K562 (cell line): ENCODE measurements around the gene ATF1. TPM values are rescaled to one million over a fixed set of nuclear protein-coding genes. Genes with fewer than 3 reads are reported as not detected.

ENCODE experiments used
- ATAC-seq: fragments of 200-7000 bp; cut with Tn5 transposase; 3 replicates; pipeline ENCODE4 v1.9.1; 2020; ENCODE audit warnings: moderate library complexity
- BruUV-seq: library from RNA; stranded (reverse); fragments of 400-500 nt; replicated peaks from 2 replicates; lab custom pipeline; 2021; lab: Mats Ljungman, UMichigan
- CTCF ChIA-PET: fragments of 300-600 bp; formaldehyde crosslinking; extraction: SDS; loops from one replicate; lab custom pipeline; 2021; ENCODE audit warnings: low intra/inter-chr PET ratio; lab: Yijun Ruan, JAX
- POLR2A ChIA-PET: fragments of 300-600, 350-650 bp; sonication (Branson Sonifier 250); formaldehyde crosslinking; extraction: SDS; loops from one replicate; lab custom pipeline; 2021; ENCODE audit warnings: antibody characterized with exemption, inconsistent platforms; lab: Yijun Ruan, JAX
- DNase-seq, 4 experiments: peaks; one replicate each; pipeline versions ENCODE4 v3.0.0 to v3.0.0-alpha.2; 2011 to 2018; ENCODE audit warnings: low spot score in 3 of 4, mixed read lengths in 3 of 4; ENCODE audit errors: extremely low read depth in 1 of 4
- FAIRE-seq: peaks from 2 replicates; lab custom pipeline; 2011; peaks lifted over from hg19 to GRCh38; lab: Jason Lieb, UNC
- H2AFZ ChIP-seq: 2 replicates; pipeline ENCODE4 v1.6.0; 2011; ENCODE audit warnings: low read depth, low read length, control low read depth, inconsistent platforms
- H3K27ac ChIP-seq: fragments of 200-600 bp; 3 replicates; pipeline ENCODE4 v1.8.0; 2011; ENCODE audit warnings: low read depth, mild to moderate bottlenecking, control low read depth, inconsistent platforms, low read length, moderate library complexity, mixed read lengths; ENCODE audit errors: extremely low read depth
- H3K27me3 ChIP-seq, 2 experiments: fragments of 300-600 bp in 1 of 2; 2 replicates in 1 of 2; 3 replicates in 1 of 2; pipeline versions ENCODE4 v1.6.0 to v1.8.0; 2011; ENCODE audit warnings: inconsistent platforms in 2 of 2, low read length in 2 of 2, mild to moderate bottlenecking in 1 of 2, mixed read lengths in 1 of 2, moderate library complexity in 1 of 2; ENCODE audit not compliant: control insufficient read depth in 2 of 2, insufficient read depth in 2 of 2
- H3K36me3 ChIP-seq: fragments of 300-600 bp; 3 replicates; pipeline ENCODE4 v1.8.0; 2011; ENCODE audit warnings: mild to moderate bottlenecking, low read length, inconsistent platforms; ENCODE audit not compliant: control insufficient read depth, insufficient read depth
- H3K4me1 ChIP-seq, 2 experiments: fragments of 200-600 bp in 1 of 2; replicated peaks in 1 of 2; 2 replicates in 1 of 2; 3 replicates in 1 of 2; pipeline versions ENCODE4 v1.5.1 to v1.8.0; 2011; ENCODE audit warnings: inconsistent platforms in 2 of 2, low read length in 2 of 2, mild to moderate bottlenecking in 1 of 2, mixed read lengths in 1 of 2, moderate library complexity in 1 of 2; ENCODE audit not compliant: control insufficient read depth in 2 of 2, insufficient read depth in 2 of 2
- H3K4me2 ChIP-seq: 2 replicates; pipeline ENCODE4 v1.6.1; 2011; ENCODE audit warnings: low read length, control low read depth, inconsistent platforms, mixed read lengths; ENCODE audit not compliant: insufficient read depth
- H3K4me3 ChIP-seq: fragments of 200-600 bp; sonication (generic), shearing (Covaris generic); 2 replicates; pipeline ENCODE4 v1.5.1; 2016; ENCODE audit warnings: control low read depth, inconsistent platforms
- H3K79me2 ChIP-seq: fragments of 200-600 bp; 3 replicates; pipeline ENCODE4 v1.8.0; 2011; ENCODE audit warnings: low read length, inconsistent platforms; ENCODE audit not compliant: control insufficient read depth, insufficient read depth
- H3K9ac ChIP-seq, 2 experiments: 2 replicates each; pipeline versions ENCODE4 v1.6.0 to v1.6.1; 2011; ENCODE audit warnings: low read depth in 2 of 2, low read length in 2 of 2, control low read depth in 1 of 2, inconsistent platforms in 1 of 2, mild to moderate bottlenecking in 1 of 2, mixed read lengths in 1 of 2; ENCODE audit not compliant: insufficient read depth in 1 of 2
- H3K9me1 ChIP-seq: one replicate; pipeline ENCODE4 v1.6.0; 2011; ENCODE audit warnings: inconsistent platforms, mild to moderate bottlenecking, low read length, moderate library complexity; ENCODE audit not compliant: control insufficient read depth, insufficient read depth
- H3K9me3 ChIP-seq: replicated peaks from 2 replicates; pipeline ENCODE4 v1.5.1; 2011; ENCODE audit warnings: low read depth, low read length, inconsistent platforms; ENCODE audit not compliant: control insufficient read depth, insufficient read depth
- H4K20me1 ChIP-seq: replicated peaks from 2 replicates; pipeline ENCODE4 v1.6.1; 2011; ENCODE audit warnings: low read length, inconsistent platforms, mixed read lengths; ENCODE audit not compliant: control insufficient read depth, insufficient read depth
- ATF3 ChIP-seq, 2 experiments: fragments of 450-650 bp in 1 of 2; sonication (generic) in 1 of 2; formaldehyde crosslinking in 1 of 2; IDR thresholded peaks in 1 of 2; conservative IDR thresholded peaks in 1 of 2; 2 replicates each; pipeline versions ENCODE4 v1.6.1 to v1.8.1; 2016 to 2023; ENCODE audit warnings: mild to moderate bottlenecking in 2 of 2, moderate library complexity in 2 of 2, inconsistent platforms in 1 of 2, missing genetic modification reagents in 1 of 2
- DACH1 ChIP-seq: fragments of 450-650 bp; IDR thresholded peaks from 2 replicates; pipeline ENCODE4 v1.6.1; 2018; ENCODE audit not compliant: partially characterized antibody
- JUND ChIP-seq, 2 experiments: IDR thresholded peaks; 2 replicates in 1 of 2; 3 replicates in 1 of 2; pipeline ENCODE4 v1.6.1; 2011; ENCODE audit warnings: borderline replicate concordance in 2 of 2, low read depth in 2 of 2, low read length in 2 of 2, improper control_type of control experiment in 1 of 2, missing biosample characterization in 1 of 2, missing genetic modification characterization in 1 of 2, missing genetic modification reagents in 1 of 2
- MEIS2 ChIP-seq: fragments of 450-650 bp; IDR thresholded peaks from 2 replicates; pipeline ENCODE4 v1.6.1; 2014; ENCODE audit warnings: mild to moderate bottlenecking; ENCODE audit not compliant: partially characterized antibody
- SRSF3 ChIP-seq: fragments of 200-400 bp; formaldehyde crosslinking; IDR thresholded peaks from 2 replicates; pipeline ENCODE4 v1.6.1; 2016; ENCODE audit warnings: mild to moderate bottlenecking, low read length, moderate library complexity; ENCODE audit not compliant: insufficient read depth
- WGBS: fragments of 100-300 bp; shearing (Covaris generic); methylation state at CpG from one replicate; pipeline ENCODE4 v1.1.6; 2016; ENCODE audit warnings: low coverage, mixed read lengths; ENCODE audit not compliant: insufficient coverage; ENCODE audit errors: missing lambda C conversion rate; 5-methylcytosine and 5-hydroxymethylcytosine counted together
- in situ Hi-C: fragments of 300-500 bp; cut with MboI; formaldehyde crosslinking; loops from 4 replicates; pipeline ENCODE4 v1.15.0; 2018; ENCODE audit warnings: inconsistent platforms, mixed read lengths
- intact Hi-C: fragments of 100-400 bp; cut with micrococcal nuclease; formaldehyde crosslinking; loops from 2 replicates; pipeline ENCODE4 v1.14.2; 2022
- polyA plus RNA-seq, 8 experiments: library from polyadenylated mRNA; depleted of rRNA in 4 of 8; stranded (reverse) in 5 of 8; unstranded in 3 of 8; fragments of >200 nt; fragmentation: Nextera tagmentation in 2 of 8; fragmentation: Illumina TruSeq in 1 of 8; extraction: Ambion mirVana in 2 of 8; extraction: Trizol in 1 of 8; gene quantifications; 2 replicates each; pipeline versions ENCODE4 v1.2.1 to v1.2.3, GENCODE V29; 2011 to 2014; ENCODE audit warnings: inconsistent platforms in 1 of 8, missing spikeins in 1 of 8
- total RNA-seq, 7 experiments: library from RNA; depleted of rRNA in 6 of 7; stranded (reverse); fragments of >200 nt in 6 of 7; fragmentation: Illumina TruSeq in 2 of 7; extraction: Trizol in 2 of 7; gene quantifications; 2 replicates each; pipeline versions ENCODE4 v1.2.1 to v1.2.3, GENCODE V29; 2011 to 2021; ENCODE audit warnings: low replicate concordance in 1 of 7

Gene ATF1
- total and polyA plus RNA-seq, 9 of the 15 experiments (the other 6 are each of a cell fraction or from before 2014, with no cell fraction given), result 19.8 to 83.5 (median 51.4) TPM

- H3K27me3 ChIP-seq, result no peaks in the 10 kb centered on the region
- TF ChIP-seq DACH1 (no peak), ATF3 (IDR thresholded peaks at IDR 0.05) (peak; percentile 74), ATF3 (CRISPR knock-in tag; conservative IDR thresholded peaks at IDR 0.05) (no peak), JUND (IDR thresholded peaks at IDR 0.05; ENCODE audit: borderline replicate concordance, low read depth, low read length) (no peak), JUND (tag; IDR thresholded peaks at IDR 0.05; ENCODE audit: borderline replicate concordance, low read depth, low read length) (peak; percentile 22; the same call in 1 of the 3 replicates), SRSF3 (no peak), MEIS2 (no peak)
- intact Hi-C loops, result no loop called here
- in situ Hi-C loops, result no loop called here
- no peak overlapping the region for H3K4me2 ChIP-seq
- no peaks in the 10 kb centered on the region for H3K9me1 ChIP-seq
- BruUV-seq, result no TSS peak
- no peaks in the 10 kb centered on the region for H3K79me2 ChIP-seq
- WGBS, result 73% methylated on average over 6 of the region's 6 CpGs
- peaks cover 13% of the 10 kb centered on the region; the same call in 2 of the 3 replicates for H3K36me3 ChIP-seq
- H3K4me1 ChIP-seq, result peaks cover 0 to 20% of the 10 kb centered on the region in 2 experiments; a peak in 4 of 5 replicates
- no peaks in the 10 kb centered on the region for H4K20me1 ChIP-seq
- H3K4me3 ChIP-seq, result no peak overlapping the region
- no peak; the same call in 2 of the 3 replicates for ATAC-seq
- POLR2A ChIA-PET, result interaction anchor here (3.9 kb wide), 1 partner anchor 11 kb away, joined by 15 read pairs; the partner anchor contains the start of gene ATF1
- CTCF ChIA-PET, result no interaction called here
- no peak overlapping the region for H3K27ac ChIP-seq
- H2AFZ ChIP-seq, result no peak overlapping the region
- H3K9ac ChIP-seq, result no peak overlapping the region; a peak in 1 of 4 replicates
- FAIRE-seq, result no peak
- DNase-seq, result peak in 1 of 4 experiments; percentile 4
- H3K9me3 ChIP-seq, result no peaks in the 10 kb centered on the region
Measured at GRCh38 chr12:50751948-50752721, 11.8 kb upstream of the ATF1 start.
